Heart left ventricle (tissue), 16 donors: ENCODE results near the gene SSBP2. TPM values are rescaled to one million over a fixed set of nuclear protein-coding genes. Genes with fewer than 3 reads are reported as not detected.
A peak's percentile ranks its signal among the peaks of the same experiment; 100 is the strongest.
"Not testable (repeated sequence)": the region's sequence is repeated elsewhere in the genome, so short reads cannot be mapped to it uniquely, and the experiment has no call there.

Source experiments
- ATAC-seq, 4 donors: fragments of 200-7000 bp; cut with Tn5 transposase; one replicate each; pipeline ENCODE4 v1.9.1; 2020 to 2022; ENCODE audit warnings: moderate library complexity in 4 of 4, mild to moderate bottlenecking in 3 of 4, moderate number of reproducible peaks in 1 of 4
- DNase-seq, 5 donors: peaks; one replicate each; pipeline ENCODE4 v3.0.0-alpha.2; 2020
- H3K27ac ChIP-seq, 12 donors: fragments of 200-600 bp; sonication (generic) in 4 of 12; one replicate each; pipeline versions ENCODE4 v1.5.0 to v1.8.0; 2016 to 2022; ENCODE audit warnings: mild to moderate bottlenecking in 2 of 12
- H3K27me3 ChIP-seq, 9 donors: fragments of 200-600 bp; sonication (generic) in 2 of 9; one replicate each; pipeline versions ENCODE4 v1.5.1 to v1.8.0; 2016 to 2022; ENCODE audit warnings: mild to moderate bottlenecking in 3 of 9
- H3K36me3 ChIP-seq, 9 donors: fragments of 200-600 bp; sonication (generic) in 2 of 9; one replicate each; pipeline versions ENCODE4 v1.5.0 to v1.8.0; 2018 to 2022; ENCODE audit warnings: mild to moderate bottlenecking in 2 of 9
- H3K4me1 ChIP-seq, 12 donors: fragments of 200-600 bp; sonication (generic) in 4 of 12; one replicate each; pipeline versions ENCODE4 v1.5.0 to v1.8.0; 2016 to 2022; ENCODE audit warnings: mild to moderate bottlenecking in 3 of 12
- H3K4me3 ChIP-seq, 12 donors: fragments of 200-600 bp; sonication (generic) in 4 of 12; one replicate each; pipeline versions ENCODE4 v1.5.0 to v1.8.0; 2017 to 2022; ENCODE audit warnings: mild to moderate bottlenecking in 9 of 12, moderate library complexity in 4 of 12
- H3K9me3 ChIP-seq, 12 donors: fragments of 200-600 bp; sonication (generic) in 4 of 12; one replicate each; pipeline versions ENCODE4 v1.5.0 to v1.8.0; 2016 to 2022; ENCODE audit warnings: mild to moderate bottlenecking in 1 of 12
- POLR2A ChIP-seq, 2 donors: fragments of 450-650 bp; IDR thresholded peaks; one replicate each; pipeline ENCODE4 v1.6.1; 2017; ENCODE audit warnings: antibody characterized with exemption in 2 of 2, mild to moderate bottlenecking in 2 of 2, moderate library complexity in 2 of 2
- WGBS, 4 donors: extraction: QIAGEN DNeasy Blood & Tissue Kit in 2 of 4; methylation state at CpG; one replicate each; pipeline versions ENCODE4 v1.1.5 to v1.1.7; 2013 to 2018; 5-methylcytosine and 5-hydroxymethylcytosine counted together
- intact Hi-C, 10 donors: fragments of 100-400 bp; cut with DNase I; formaldehyde crosslinking; loops; one replicate each; pipeline versions ENCODE4 v1.11.1 to v1.14.2; 2022
- polyA plus RNA-seq, 2 donors: library from polyadenylated mRNA; stranded (reverse); fragments of 200-250 nt; gene quantifications; one replicate each; pipeline ENCODE4 v1.2.3, GENCODE V29; 2013
- total RNA-seq, 9 donors: library from RNA; depleted of rRNA in 2 of 9; stranded (reverse); fragments of >200 nt in 2 of 9; fragmentation: NEBNext Ultra II Directional in 3 of 9; extraction: Animal tissue kit (Norgen Biotek cat#: 25700) in 3 of 9; gene quantifications; one replicate each; pipeline versions ENCODE4 v1.1.0 to v1.2.4, GENCODE V29; 2016 to 2023
- TF ChIP-seq, protein P1 (sequence below), 12 donors: fragments of 200-600 bp; sonication (generic) in 4 of 12; IDR thresholded peaks; one replicate each; pipeline versions ENCODE4 v1.5.0 to v1.8.0; 2018 to 2022; ENCODE audit warnings: antibody characterized with exemption in 12 of 12, mild to moderate bottlenecking in 5 of 12
- donor health status: ischemic (EF 13 %, LVEDD 7.1; RV severe dilation, severe dysfunction).
- donor health status: healthy with polysubstance abuse.
- donor health status: DM: no; HTN: yes; CAD: no.
- donor health status: DM: no; HTN: no; CAD: no.
- donor health status: ischemic (EF 25% LVEDD 6.9; RV normal size, moderate dysfunction).
- donor health status: ischemic (EF 25% LVEDD 5.7; RV mildly dilated, moderate dysfunction).
- donor health status: healthy.
- donor health status: DM: yes; HTN: yes; CAD: no.
- donor health status: ischemic (EF 35%, LVEDD 5.7; RV mildly dilated, moderate dysfunction).
- donor health status: nonischemic (EF 11% LVEDD 7.7; RV severe dilation, severe dysfunction).
- donor health status: DM: yes; HTN: yes; CAD: no.
- donor health status: PGD.
- donor health status: ischemic (EF 29% LVEDD 5.4; RV normal size, mild dysfunction).
- donor health status: nonischemic (EF 23%, LVEDD 6.1; RV moderate dilation, normal function).

SSBP2 gene
- total and polyA plus RNA-seq, 11 donors, result 25.6 to 98.1 (median 50.7) TPM

- no peak overlapping the region for H3K4me3 ChIP-seq
- peaks cover 0 to 12% (median 4%) of the 10 kb centered on the region in 12 donors for H3K4me1 ChIP-seq
- H3K36me3 ChIP-seq, result peaks cover 0 to 27% (median 2%) of the 10 kb centered on the region in 9 donors
- DNase-seq (no peak), ATAC-seq (no peak)
- no peak overlapping the region for H3K27ac ChIP-seq
- no peaks in the 10 kb centered on the region for H3K9me3 ChIP-seq
- intact Hi-C loops, result loop anchor here in 1 of 10 donors (10.0 kb wide), 1 partner anchor 214 kb away; no protein-coding TSS in a partner anchor
- 74 to 86% (median 79%) methylated on average over 2 of the region's 2 CpGs for WGBS, 4 donors
- TF ChIP-seq, protein P1, sequence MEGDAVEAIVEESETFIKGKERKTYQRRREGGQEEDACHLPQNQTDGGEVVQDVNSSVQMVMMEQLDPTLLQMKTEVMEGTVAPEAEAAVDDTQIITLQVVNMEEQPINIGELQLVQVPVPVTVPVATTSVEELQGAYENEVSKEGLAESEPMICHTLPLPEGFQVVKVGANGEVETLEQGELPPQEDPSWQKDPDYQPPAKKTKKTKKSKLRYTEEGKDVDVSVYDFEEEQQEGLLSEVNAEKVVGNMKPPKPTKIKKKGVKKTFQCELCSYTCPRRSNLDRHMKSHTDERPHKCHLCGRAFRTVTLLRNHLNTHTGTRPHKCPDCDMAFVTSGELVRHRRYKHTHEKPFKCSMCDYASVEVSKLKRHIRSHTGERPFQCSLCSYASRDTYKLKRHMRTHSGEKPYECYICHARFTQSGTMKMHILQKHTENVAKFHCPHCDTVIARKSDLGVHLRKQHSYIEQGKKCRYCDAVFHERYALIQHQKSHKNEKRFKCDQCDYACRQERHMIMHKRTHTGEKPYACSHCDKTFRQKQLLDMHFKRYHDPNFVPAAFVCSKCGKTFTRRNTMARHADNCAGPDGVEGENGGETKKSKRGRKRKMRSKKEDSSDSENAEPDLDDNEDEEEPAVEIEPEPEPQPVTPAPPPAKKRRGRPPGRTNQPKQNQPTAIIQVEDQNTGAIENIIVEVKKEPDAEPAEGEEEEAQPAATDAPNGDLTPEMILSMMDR (IDR thresholded peaks at IDR 0.05), result no peak
- no peak for TF ChIP-seq POLR2A (IDR thresholded peaks at IDR 0.05)
- H3K27me3 ChIP-seq, result no peaks in the 10 kb centered on the region
Observed at GRCh38 chr5:81630684-81631083, 120.2 kb downstream of the SSBP2 start.

DNA sequence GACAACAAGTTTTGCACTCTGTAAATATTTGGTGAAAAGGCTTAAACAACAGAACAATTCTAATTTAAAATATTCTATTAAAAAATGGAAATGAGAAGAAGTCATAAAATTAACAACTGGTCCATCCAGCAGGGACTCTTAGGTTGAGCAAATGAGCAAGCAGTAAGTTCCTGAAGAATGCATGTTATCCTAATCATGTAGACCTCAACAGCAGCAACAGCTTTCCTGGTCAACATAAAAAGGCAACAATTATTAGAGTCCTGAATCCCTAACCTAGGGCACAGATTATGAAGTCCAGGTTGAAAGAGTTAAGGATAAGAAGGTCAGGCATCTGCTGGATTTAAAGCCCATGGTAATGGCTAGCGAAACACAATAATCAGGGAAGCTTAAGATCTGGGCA, 120.9 kb downstream of the SSBP2 start:
- TF ChIP-seq, protein P1 (IDR thresholded peaks at IDR 0.05), result no peak
- no peak for TF ChIP-seq POLR2A (IDR thresholded peaks at IDR 0.05)
- no peaks in the 10 kb centered on the region for H3K9me3 ChIP-seq
- no peak for DNase-seq
- H3K27ac ChIP-seq, result no peak overlapping the region
- H3K4me3 ChIP-seq, result no peak overlapping the region
- ATAC-seq, result no peak
- H3K4me1 ChIP-seq, result peaks cover 0 to 12% (median 4%) of the 10 kb centered on the region in 12 donors
- H3K27me3 ChIP-seq, result no peaks in the 10 kb centered on the region
- intact Hi-C loops, result loop anchor here in 1 of 10 donors (10.0 kb wide), 1 partner anchor 215 kb away; no protein-coding TSS in a partner anchor
- H3K36me3 ChIP-seq, result peaks cover 0 to 22% (median 0%) of the 10 kb centered on the region in 9 donors
- 95 to 100% (median 96%) methylated on average over 1 of the region's 1 CpG for WGBS, 4 donors

- H3K27me3 ChIP-seq, H3K4me3 ChIP-seq, intact Hi-C loops, ATAC-seq, DNase-seq, H3K9me3 ChIP-seq, H3K27ac ChIP-seq: not testable (repeated sequence)
- H3K4me1 ChIP-seq, result peaks cover 0 to 12% (median 4%) of the 10 kb centered on the region in 12 donors
- H3K36me3 ChIP-seq, result peaks cover 0 to 18% (median 0%) of the 10 kb centered on the region in 9 donors
- WGBS, 4 donors, result 74 to 84% (median 80%) methylated on average over 4 of the region's 4 CpGs
Observed at GRCh38 chr5:81628061-81628460, 122.8 kb downstream of the SSBP2 start.

- 15 to 35% (median 18%) methylated on average over 1 of the region's 1 CpG for WGBS, 4 donors
- Histone ChIP-seq H3K27me3 (no peaks in the 10 kb centered on the region), H3K4me3 (no peak overlapping the region), H3K9me3 (no peaks in the 10 kb centered on the region), H3K36me3 (peaks cover 0 to 18% (median 0%) of the 10 kb centered on the region in 9 donors), H3K27ac (no peak overlapping the region), H3K4me1 (peaks cover 0 to 12% (median 4%) of the 10 kb centered on the region in 12 donors)
- ATAC-seq, result peak; percentile 61 to 70 (median 69)
- DNase-seq, result peak in 1 of 5 donors; percentile 8
- no peak for TF ChIP-seq POLR2A (IDR thresholded peaks at IDR 0.05)
- TF ChIP-seq, protein P1 (IDR thresholded peaks at IDR 0.05), result no peak
- intact Hi-C loops, result no loop called here
Observed at GRCh38 chr5:81626524-81626923, 124.4 kb downstream of the SSBP2 start.
